HL-60 (cell line): ENCODE measurements around the gene NTF3.

ENCODE experiments used
- DNase-seq, 2 experiments: peaks; one replicate each; pipeline ENCODE4 v3.0.0-alpha.2; 2010 to 2020; ENCODE audit warnings: low read depth in 1 of 2, low spot score in 1 of 2
- H3K27ac ChIP-seq: fragments of 250-450 bp; sonication (Bioruptor Pico); replicated peaks from 2 replicates; pipeline ENCODE4 v1.5.1; 2020; ENCODE audit warnings: mild to moderate bottlenecking, moderate library complexity
- H3K27me3 ChIP-seq: fragments of 250-450 bp; sonication (Bioruptor Pico); 2 replicates; pipeline ENCODE4 v1.5.1; 2021; ENCODE audit warnings: mild to moderate bottlenecking, moderate library complexity; ENCODE audit not compliant: insufficient read depth, poor library complexity, severe bottlenecking
- H3K4me3 ChIP-seq: replicated peaks from 2 replicates; pipeline ENCODE4 v1.5.1; 2011; ENCODE audit warnings: mild to moderate bottlenecking, control low read depth, low read length; ENCODE audit not compliant: insufficient read depth
- GABPA ChIP-seq: IDR thresholded peaks from 2 replicates; pipeline ENCODE4 v1.6.1; 2012; ENCODE audit warnings: low read depth
- POLR2AphosphoS5 ChIP-seq: IDR thresholded peaks from 2 replicates; pipeline ENCODE4 v1.6.1; 2012; ENCODE audit warnings: low read depth
- SPI1 ChIP-seq: IDR thresholded peaks from 2 replicates; pipeline ENCODE4 v1.6.1; 2012; ENCODE audit warnings: low read depth, mild to moderate bottlenecking, borderline replicate concordance
- TF ChIP-seq, protein P1 (sequence below): IDR thresholded peaks from 2 replicates; pipeline ENCODE4 v1.6.1; 2012; ENCODE audit warnings: low read depth; ENCODE audit not compliant: insufficient replicate concordance
- TF ChIP-seq, protein P2 (sequence below): IDR thresholded peaks from one replicate; pipeline ENCODE4 v1.5.1; 2011; ENCODE audit warnings: low read length, control low read depth, inconsistent platforms; ENCODE audit not compliant: insufficient read depth

NTF3 gene

GRCh38 chr12:5465384-5465783, 33.5 kb downstream of the NTF3 start:
- no peak for DNase-seq
- TF ChIP-seq POLR2AphosphoS5 (no peak), GABPA (no peak), SPI1 (no peak)
- TF ChIP-seq, protein P1, sequence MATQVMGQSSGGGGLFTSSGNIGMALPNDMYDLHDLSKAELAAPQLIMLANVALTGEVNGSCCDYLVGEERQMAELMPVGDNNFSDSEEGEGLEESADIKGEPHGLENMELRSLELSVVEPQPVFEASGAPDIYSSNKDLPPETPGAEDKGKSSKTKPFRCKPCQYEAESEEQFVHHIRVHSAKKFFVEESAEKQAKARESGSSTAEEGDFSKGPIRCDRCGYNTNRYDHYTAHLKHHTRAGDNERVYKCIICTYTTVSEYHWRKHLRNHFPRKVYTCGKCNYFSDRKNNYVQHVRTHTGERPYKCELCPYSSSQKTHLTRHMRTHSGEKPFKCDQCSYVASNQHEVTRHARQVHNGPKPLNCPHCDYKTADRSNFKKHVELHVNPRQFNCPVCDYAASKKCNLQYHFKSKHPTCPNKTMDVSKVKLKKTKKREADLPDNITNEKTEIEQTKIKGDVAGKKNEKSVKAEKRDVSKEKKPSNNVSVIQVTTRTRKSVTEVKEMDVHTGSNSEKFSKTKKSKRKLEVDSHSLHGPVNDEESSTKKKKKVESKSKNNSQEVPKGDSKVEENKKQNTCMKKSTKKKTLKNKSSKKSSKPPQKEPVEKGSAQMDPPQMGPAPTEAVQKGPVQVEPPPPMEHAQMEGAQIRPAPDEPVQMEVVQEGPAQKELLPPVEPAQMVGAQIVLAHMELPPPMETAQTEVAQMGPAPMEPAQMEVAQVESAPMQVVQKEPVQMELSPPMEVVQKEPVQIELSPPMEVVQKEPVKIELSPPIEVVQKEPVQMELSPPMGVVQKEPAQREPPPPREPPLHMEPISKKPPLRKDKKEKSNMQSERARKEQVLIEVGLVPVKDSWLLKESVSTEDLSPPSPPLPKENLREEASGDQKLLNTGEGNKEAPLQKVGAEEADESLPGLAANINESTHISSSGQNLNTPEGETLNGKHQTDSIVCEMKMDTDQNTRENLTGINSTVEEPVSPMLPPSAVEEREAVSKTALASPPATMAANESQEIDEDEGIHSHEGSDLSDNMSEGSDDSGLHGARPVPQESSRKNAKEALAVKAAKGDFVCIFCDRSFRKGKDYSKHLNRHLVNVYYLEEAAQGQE, result no peak
- TF ChIP-seq, protein P2, sequence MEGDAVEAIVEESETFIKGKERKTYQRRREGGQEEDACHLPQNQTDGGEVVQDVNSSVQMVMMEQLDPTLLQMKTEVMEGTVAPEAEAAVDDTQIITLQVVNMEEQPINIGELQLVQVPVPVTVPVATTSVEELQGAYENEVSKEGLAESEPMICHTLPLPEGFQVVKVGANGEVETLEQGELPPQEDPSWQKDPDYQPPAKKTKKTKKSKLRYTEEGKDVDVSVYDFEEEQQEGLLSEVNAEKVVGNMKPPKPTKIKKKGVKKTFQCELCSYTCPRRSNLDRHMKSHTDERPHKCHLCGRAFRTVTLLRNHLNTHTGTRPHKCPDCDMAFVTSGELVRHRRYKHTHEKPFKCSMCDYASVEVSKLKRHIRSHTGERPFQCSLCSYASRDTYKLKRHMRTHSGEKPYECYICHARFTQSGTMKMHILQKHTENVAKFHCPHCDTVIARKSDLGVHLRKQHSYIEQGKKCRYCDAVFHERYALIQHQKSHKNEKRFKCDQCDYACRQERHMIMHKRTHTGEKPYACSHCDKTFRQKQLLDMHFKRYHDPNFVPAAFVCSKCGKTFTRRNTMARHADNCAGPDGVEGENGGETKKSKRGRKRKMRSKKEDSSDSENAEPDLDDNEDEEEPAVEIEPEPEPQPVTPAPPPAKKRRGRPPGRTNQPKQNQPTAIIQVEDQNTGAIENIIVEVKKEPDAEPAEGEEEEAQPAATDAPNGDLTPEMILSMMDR, result no peak
- H3K4me3 ChIP-seq, result no peak overlapping the region
- H3K27me3 ChIP-seq, result peaks cover 4% of the 10 kb centered on the region
- H3K27ac ChIP-seq, result no peak overlapping the region

DNA sequence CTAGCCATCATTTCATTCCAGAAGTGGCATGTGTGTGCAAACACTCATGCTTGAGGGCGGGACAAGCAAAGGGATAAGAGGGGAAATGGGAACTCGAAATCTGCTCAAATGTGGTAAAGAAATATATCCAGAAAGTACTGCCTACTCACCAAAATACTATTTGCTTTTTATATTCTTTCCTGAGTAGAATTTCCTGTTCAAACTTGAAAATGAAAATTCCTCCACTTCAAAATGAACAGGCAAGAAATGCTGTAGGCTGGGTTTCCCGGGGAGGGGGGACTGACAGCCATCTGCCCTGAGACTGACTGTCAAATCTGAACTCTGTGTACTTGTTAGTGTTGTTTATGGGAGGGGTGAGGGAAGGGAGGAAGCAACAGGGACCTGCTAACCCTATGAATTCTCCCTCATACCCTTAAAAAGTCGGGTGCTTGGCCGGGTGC, 34.6 kb downstream of the NTF3 start:
- Histone ChIP-seq H3K4me3 (no peak overlapping the region), H3K27ac (no peak overlapping the region), H3K27me3 (peaks cover 9% of the 10 kb centered on the region)
- no peak for TF ChIP-seq SPI1
- no peak for TF ChIP-seq POLR2AphosphoS5
- no peak for DNase-seq

GRCh38 chr12:5467931-5468330, 36.0 kb downstream of the NTF3 start:
- H3K27me3 ChIP-seq, result peaks cover 10% of the 10 kb centered on the region
- H3K4me3 ChIP-seq, result no peak overlapping the region
- TF ChIP-seq SPI1 (no peak), POLR2AphosphoS5 (no peak), GABPA (no peak)
- TF ChIP-seq, protein P1, result no peak
- TF ChIP-seq, protein P2, result no peak
- H3K27ac ChIP-seq, result no peak overlapping the region
- DNase-seq, result no peak

DNA sequence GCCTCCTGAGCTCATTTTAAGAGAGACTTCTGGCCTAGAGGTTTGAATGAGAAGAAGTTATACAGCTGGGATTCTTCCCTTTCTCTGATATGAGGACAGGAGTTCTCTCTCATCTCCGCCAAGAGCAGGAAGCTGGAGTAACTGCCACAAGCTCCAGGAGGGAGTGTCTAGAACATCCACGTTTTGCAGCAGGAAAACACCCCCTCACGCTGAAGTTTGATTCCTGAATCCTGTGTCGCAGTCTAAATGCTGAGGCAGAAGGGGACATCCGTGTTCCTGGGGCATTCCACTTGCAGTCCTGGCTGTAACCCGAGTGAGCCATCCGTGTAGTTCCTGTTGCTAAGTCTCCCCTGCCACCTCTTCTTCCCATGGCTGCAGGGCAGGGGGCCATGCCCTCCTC, 38.3 kb downstream of the NTF3 start:
- H3K4me3 ChIP-seq, result no peak overlapping the region
- peaks cover 14% of the 10 kb centered on the region for H3K27me3 ChIP-seq
- TF ChIP-seq, protein P2, result no peak
- TF ChIP-seq POLR2AphosphoS5 (no peak), SPI1 (no peak), GABPA (no peak)
- TF ChIP-seq, protein P1, result no peak
- no peak overlapping the region for H3K27ac ChIP-seq
- DNase-seq, result no peak
